SIG-M5 treated with dmso at 0.1 percent for 504 hours (cell line): ENCODE data around the gene SIRT4.
A peak's percentile ranks its signal among the peaks of the same experiment; 100 is the strongest.
"Not testable (repeated sequence)": the region's sequence is repeated elsewhere in the genome, so short reads cannot be mapped to it uniquely, and the experiment has no call there.

Source experiments
- DNase-seq: peaks from one replicate; lab custom pipeline; 2025; ENCODE audit not compliant: unreplicated experiment; lab: John Stamatoyannopoulos, UW

SIRT4 gene

GRCh38 chr12:120335447-120335846 is 33.3 kb downstream of the SIRT4 start:
- not testable (repeated sequence) for DNase-seq

DNA sequence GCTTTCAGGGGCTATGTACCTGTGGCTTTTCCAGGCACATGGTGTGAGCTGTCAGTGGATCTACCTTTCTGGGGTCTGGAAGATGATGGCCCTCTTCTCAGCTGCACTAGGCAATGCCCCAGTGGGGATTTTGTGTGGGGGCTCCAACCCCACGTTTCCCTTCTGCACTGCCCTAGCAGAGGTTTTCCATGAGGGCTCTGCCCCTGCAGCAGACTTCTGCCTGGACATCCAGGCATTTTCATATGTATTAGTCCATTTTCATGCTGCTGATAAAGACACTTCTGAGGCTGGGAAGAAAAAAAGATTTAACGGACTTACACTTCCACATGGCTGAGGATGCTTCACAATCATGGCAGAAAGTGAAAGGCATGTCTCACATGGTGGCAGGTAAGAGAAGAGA is 34.3 kb downstream of the SIRT4 start:
- not testable (repeated sequence) for DNase-seq

DNA sequence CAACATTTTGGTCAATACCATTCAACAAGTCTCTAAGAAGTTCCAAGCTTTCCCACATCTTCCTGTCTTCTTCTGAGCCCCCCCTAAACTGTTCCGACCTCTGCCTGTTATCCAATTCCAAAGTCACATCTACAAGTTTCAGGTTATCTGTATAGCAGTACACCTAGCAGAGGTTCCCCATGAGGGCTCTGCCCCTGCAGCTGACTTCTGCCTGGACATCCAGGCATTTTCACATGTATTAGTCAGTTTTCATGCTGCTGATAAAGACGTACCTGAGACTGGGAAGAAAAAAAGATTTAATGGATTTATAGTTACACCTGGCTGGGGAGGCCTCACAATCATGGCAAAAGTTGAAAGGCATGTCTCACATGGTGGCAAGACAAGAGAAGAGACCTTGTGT is 35.6 kb downstream of the SIRT4 start:
- DNase-seq = no peak

- no peak for DNase-seq
Measured at GRCh38 chr12:120339256-120339655, 37.1 kb downstream of the SIRT4 start.

- no peak for DNase-seq
Measured at GRCh38 chr12:120342175-120343038, 40.3 kb downstream of the SIRT4 start.

- DNase-seq = no peak
Measured at GRCh38 chr12:120343039-120343537, 41.0 kb downstream of the SIRT4 start.

- DNase-seq = no peak
Measured at GRCh38 chr12:120343692-120344091, 41.6 kb downstream of the SIRT4 start.

- DNase-seq = no peak
Measured at GRCh38 chr12:120346031-120346430, 43.9 kb downstream of the SIRT4 start.

GRCh38 chr12:120346681-120347080 is 44.6 kb downstream of the SIRT4 start:
- DNase-seq = no peak

DNA sequence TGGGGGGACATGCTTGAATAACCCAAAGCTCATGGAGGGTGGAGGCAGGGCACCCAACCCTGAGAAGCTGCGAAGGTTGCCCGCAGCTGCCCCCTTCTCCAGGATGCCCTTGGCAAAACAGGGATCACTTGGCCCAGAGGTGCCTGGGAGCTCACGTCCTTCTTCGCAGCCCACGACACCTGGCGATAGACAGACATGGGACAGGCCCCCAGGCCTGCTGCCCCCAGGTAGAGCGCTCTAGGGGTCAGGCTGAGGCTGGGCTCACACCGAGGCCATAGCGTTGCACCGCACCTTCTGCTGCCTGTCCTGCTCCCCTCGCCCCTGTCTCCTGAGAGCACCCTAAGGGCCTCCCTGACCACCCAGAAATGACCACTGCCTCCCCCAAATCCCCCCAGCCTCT is 45.6 kb downstream of the SIRT4 start:
- no peak for DNase-seq

DNA sequence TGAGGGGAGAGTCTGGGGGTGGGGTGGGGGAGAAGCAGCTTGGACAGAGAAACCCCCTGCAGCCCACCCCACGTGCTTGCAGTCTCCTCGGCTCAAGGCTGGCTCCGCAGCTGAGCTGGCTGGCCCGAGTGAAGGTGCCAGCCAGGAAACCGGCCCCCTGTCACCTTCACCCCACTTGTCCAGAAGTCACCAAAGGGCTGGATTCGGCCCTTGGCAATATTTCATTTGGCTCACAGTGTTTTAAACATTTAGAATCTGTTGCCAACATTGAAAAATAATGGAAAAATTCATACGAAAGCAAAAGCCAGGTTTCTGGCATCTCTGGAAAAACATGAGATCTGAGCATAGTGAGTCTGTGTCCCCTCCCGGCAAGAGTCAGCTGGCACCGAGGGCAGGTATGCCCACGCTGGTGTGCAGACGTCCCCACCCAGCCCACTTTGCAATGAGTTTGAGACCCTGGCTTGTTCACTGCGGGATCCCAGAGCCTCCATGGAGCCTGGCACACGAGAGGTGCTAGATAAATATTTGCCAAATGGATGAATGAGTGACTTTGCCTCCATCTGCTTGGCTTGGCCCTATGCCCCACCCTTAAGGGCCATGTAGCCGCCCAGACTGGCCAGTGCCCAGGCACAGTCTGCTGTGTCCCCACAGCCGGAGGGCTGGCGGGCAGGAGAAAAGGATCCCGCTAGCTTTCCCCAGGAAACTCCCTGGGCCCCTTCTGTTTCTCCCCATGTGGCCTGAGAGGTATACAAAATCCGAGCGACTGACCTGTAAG is 48.6 kb downstream of the SIRT4 start:
- DNase-seq = no peak

- no peak for DNase-seq
Measured at GRCh38 chr12:120352117-120352516, 50.0 kb downstream of the SIRT4 start.

DNA sequence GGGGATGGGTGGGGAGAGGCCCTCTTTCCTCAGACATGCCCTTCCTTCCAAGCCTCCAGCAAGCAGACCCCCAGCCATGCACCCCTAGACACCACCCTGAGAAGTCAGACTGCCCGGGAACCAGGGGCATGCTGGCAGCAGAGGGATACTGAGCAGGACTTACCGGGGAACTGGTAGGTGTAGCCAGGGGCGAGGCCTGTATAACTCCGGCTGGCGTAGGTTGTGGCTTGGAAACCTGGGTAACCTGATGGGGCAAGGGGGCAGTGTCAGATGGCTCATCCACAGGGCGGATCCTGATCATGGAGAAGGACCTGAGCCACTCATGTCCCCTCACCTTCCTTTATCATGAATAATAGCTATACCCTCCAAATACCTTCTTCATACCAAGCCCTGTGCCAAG is 51.0 kb downstream of the SIRT4 start:
- DNase-seq = no peak

- no peak for DNase-seq
Measured at GRCh38 chr12:120353556-120354317, 51.6 kb downstream of the SIRT4 start.

DNA sequence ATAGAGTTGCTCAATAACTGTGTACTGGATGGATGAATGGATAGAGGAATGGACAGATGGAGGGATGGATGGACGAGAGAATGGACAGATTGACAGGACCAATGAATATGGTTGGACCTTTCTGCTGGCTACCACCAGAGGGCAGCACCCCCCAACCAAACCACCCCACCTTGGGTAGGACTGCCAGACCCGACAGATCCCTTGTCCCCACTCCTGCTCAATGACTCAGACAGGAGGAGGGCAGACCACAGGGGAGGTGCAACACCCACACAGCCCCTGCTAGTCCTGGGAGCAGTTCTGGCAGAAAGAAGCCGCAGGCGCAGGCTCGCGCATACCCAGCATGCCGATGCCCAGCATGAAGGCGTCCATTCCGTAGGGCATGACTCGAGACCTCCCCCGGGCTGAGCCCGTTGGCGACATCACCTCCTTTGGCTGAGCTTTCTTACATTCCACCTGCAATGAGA is 54.5 kb downstream of the SIRT4 start:
- peak; percentile 86 for DNase-seq

DNA sequence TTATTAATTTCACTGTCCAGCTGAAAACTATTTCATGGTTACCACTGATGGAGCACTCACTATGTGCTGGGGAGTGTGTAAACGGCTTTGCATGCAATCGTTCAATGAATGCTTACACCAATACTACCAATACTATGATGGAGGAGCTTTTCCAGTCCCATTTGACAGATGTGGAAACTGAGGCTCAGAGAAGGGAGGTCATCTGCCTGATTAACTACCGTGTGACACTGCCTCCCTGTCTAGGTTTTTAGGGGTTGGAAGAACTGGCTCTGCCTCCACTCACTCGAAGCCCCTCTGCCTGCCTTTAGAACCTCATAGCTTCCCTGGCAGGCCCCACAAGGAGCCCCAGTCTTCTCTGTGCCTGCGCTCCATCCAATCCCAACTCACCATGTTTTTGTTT is 55.0 kb downstream of the SIRT4 start:
- DNase-seq = no peak

DNA sequence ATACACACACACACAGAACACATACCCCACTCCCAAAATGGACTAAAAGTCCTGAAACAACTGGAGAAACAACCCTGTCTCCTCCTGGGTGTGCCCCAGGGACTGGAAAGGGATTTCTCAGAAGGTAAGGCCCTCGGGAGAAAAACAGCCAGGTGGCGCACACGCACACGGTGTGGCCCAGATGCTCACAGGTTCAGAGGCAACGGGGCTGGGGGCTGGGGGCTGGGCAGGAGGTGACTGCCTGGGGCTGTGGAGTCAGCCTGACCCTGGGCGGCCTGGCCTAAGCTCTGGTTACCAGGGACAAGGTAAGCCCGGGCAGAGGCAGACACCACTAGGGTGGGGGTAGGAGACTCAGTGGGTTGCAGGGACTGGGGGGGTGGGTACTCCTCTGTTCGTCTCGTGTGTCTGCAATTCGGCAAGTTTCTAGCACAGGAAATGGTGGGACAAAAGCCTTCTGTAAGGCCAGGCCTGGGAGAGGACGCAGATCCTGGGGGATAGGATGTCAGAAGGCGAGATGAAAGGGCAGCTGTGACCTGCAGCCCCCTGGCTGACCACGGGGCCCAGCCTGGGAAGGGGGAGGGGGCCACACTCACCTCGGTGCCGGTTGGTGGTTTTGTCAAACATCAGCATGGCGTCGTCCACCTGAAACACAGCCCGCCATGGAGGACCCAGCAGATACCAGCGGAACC is 56.4 kb downstream of the SIRT4 start:
- no peak for DNase-seq

GRCh38 chr12:120359128-120359527 is 57.0 kb downstream of the SIRT4 start:
- no peak for DNase-seq

- DNase-seq = no peak
Measured at GRCh38 chr12:120361506-120362208, 59.5 kb downstream of the SIRT4 start.
